Suppressor macrophage treated with lipopolysaccharide for 4 hours (primary cell): ENCODE measurements around the gene NCOA4.
"Not testable (repeated sequence)": the region's sequence is repeated elsewhere in the genome, so short reads cannot be mapped to it uniquely, and the experiment has no call there.

Experiments
- DNase-seq: peaks from one replicate; pipeline ENCODE4 v3.0.0-alpha.2; 2020

NCOA4 gene

GRCh38 chr10:46052057-46052790, 21.8 kb upstream of the NCOA4 start:
- DNase-seq: no peak

GRCh38 chr10:46050941-46051623, 20.7 kb upstream of the NCOA4 start:
- peak; percentile 31 for DNase-seq

- DNase-seq: not testable (repeated sequence)
These were observed 19.0 kb upstream of the NCOA4 start for GRCh38 chr10:46049497-46049831.

- no peak for DNase-seq
These were observed 17.7 kb upstream of the NCOA4 start for GRCh38 chr10:46048152-46048551.

- DNase-seq: no peak
These were observed 15.8 kb upstream of the NCOA4 start, which contains the start of gene MSMB for GRCh38 chr10:46046261-46046660. MSMB (minus strand) TSS chr10:46046269; CDS start chr10:46046237, 32 bp downstream.

DNA sequence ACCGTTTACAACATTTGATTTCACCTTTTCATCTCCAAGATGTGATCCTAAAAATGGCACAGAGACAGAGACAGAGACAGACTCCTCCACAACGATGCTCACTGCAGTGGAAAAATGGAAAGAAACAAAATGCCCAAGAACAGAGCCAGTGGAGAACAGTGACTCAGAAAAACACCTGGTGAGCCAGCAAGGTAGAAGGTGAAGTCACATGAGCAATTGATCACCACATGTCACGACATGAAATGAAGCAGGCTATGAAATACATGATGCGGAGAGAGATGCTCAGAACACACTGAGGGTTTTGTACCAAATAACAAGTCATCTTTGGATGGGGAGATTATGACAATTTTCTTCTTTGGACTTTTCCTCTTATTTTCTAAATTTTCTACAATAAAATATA, 12.1 kb upstream of the NCOA4 start:
- no peak for DNase-seq

GRCh38 chr10:46040004-46040403, 9.6 kb upstream of the NCOA4 start:
- DNase-seq: no peak

DNA sequence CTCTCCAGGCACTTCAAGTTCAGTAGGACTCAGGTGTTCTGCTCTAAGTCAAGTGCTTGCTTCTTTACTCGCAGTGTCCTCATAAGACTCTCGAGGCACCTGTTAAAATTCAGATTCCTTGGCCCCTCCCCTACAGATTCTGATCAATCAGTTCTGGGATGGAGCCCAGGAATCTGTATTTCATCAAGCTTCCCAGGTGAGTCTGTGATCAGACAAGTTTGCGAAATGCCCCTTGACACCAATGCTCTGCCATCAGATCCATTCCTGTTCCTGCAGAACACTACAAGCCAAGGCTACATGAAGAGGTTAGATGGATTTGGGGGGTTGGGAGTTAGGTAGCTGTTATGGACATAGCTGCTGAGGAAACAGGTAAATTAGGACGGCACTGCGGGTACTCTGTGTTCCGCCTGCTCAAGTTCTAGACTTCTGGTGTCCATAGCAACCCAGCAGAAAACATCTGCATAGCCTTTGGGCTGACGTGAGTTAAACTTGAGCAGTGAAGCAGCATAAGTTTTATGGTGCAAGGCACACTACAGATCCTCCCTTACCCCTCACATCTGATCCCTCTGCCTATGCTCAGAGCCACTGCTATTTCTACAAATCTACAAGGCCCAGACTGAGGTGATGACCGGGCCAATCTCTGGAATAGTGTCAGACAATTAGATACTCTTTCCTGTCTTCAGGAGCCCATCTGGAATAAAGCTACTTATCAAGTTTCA, 6.8 kb upstream of the NCOA4 start:
- no peak for DNase-seq

- no peak for DNase-seq
These were observed 5.8 kb upstream of the NCOA4 start for GRCh38 chr10:46035923-46036849.

DNA sequence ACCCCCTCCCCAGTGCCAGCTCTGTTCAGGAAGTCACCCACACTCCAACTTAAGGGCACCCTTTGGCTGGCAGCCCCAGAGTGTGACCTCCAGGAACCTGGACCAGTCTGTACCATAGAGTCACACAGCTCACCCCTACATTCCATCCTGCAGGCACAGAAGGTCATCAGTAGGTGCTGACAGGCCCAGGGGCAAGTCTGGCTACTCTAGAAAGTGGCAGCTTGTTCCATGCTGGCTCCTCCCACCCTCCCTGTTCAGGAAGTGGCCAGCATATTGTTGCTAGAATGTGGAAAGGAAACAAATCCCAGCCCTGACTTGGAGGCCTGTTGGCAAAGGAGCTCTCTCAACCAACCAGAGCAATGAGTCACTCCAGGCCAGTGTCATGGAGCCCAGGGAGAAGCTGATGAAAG, 3.2 kb upstream of the NCOA4 start:
- DNase-seq: peak; percentile 60

DNA sequence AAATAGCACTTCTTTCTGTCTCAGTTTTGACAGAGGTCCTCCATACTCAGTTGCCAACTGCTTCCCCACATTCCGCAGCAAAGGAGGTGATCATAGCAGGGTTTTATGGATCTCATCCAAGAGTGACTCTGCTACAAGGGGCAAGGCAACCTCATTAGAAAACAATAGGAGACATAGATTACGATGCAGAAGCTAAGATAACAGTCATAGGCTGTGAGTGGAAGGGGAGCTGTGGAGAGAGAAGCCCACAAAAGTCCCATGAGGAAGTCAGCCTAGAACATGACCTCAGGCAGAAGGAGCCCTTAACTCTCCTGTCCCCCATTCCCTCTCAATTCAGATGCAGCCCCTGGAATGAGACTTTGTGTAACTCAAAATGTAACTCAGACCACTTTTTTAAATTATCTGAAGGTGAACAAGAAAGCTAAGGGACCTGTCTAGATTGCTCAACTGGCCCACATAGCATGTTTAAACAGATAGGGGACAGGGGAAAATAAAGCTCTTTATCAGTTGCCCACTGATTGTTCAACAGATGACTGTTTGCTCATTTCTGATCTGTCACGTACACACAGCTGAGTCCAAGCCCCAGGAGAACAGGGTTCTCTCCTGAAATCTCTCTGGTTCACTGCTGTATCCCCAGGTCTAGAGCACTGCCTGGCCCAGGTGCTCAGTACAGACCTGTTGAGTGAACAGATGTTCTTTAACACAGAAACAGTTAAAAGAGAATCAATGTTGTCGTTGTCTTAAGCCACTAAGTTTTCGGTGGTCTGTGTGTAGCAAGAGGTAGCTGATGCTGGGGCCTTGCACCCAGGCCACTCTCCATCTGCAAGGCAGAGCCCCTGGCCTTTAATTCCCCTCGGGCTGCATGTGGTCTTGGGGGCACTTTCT, 1.5 kb upstream of the NCOA4 start:
- no peak for DNase-seq

GRCh38 chr10:46029461-46030030, 877 bp downstream of the NCOA4 start:
- DNase-seq: no peak

- peak; percentile 68 for DNase-seq
These were observed 1.6 kb downstream of the NCOA4 start for GRCh38 chr10:46028584-46029460.

GRCh38 chr10:46026106-46026505, 4.3 kb downstream of the NCOA4 start:
- no peak for DNase-seq

DNA sequence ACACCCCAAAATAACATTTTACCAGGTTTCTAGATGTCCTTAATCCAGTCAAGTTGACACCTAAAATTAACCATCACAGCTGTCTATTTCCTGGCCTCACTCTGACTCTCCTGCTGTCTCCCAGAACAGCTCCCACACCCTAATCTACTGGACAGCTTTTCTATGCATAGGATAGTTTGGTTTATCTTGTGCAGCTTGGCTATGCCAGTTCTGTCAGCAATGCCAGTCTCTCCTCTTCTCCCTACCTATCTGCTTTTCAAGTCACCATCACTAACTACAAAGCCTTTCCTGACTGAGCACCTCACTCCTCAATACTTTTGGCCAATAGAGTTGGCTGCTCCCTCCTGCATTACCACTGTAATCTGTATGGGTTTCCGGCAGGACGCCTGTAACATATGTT, 5.0 kb downstream of the NCOA4 start:
- no peak for DNase-seq

DNA sequence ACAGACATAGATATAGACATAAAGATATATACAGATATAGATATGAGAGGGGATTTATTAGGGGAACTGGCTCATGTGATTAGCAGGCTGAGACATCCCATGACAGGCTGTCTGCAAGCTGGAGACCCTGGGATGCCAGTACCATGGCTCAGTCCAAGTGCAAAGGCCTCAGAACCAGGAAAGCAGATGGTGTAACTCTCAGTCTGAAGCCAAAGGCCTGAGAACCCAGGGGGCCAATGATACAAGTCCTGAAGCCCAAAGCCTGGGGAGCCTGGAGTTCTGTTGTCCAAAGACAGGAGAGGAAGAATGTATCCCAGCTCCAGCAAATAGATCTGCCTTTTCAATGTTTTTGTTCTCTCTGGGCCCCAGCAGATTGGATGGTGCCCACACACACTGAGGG, 5.5 kb downstream of the NCOA4 start:
- DNase-seq: no peak

DNA sequence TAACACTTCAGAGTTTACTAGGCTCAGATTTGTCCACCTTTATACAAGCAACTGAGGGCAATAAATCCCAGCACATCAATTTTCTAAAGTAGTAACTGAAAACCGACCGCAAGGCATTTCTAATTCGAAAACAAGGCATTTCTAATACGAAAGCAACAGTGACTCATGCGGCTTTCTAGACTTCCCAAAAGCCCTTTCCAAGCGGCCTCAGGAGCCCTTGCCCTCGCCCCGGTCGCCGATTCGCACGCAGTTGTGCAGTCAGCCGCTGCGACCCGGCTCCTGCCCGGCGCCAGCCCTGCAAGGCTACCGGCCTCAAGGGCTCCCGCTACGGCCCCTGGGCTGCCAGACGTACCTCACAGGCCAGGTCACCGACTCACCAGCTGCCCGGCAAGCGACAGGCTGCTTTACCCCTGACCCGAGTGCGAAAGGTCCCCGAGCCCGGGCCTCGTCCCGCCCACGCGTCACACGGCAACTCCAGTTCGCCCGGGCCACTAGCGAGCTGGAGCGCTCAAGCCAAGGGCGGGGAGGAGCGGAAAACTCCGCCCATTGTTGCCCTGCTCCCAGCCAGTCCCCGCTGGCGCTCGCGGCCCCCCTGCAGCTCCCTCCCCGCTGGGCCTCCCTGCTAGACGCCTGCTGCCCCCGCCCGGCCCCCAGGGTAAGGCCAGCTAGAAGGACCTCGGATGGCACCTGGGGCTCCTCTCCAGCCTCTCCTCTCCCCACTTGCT, 7.3 kb downstream of the NCOA4 start:
- peak; percentile 97 for DNase-seq

GRCh38 chr10:46020344-46020657, 10.1 kb downstream of the NCOA4 start:
- no peak for DNase-seq

- DNase-seq: peak; percentile 70
These were observed 10.7 kb downstream of the NCOA4 start for GRCh38 chr10:46019569-46020343.
